VCaP (cell line): Measurements from ENCODE around the gene NAA16.

Source experiments
- H3K27ac ChIP-seq: fragments of 450-650 bp; 2 replicates; pipeline ENCODE4 v1.5.1; 2017
- TF ChIP-seq, protein P1 (sequence below): fragments of 450-650 bp; conservative IDR thresholded peaks from 2 replicates; pipeline ENCODE4 v1.5.1; 2017; ENCODE audit warnings: mild to moderate bottlenecking, moderate library complexity

The NAA16 gene

DNA sequence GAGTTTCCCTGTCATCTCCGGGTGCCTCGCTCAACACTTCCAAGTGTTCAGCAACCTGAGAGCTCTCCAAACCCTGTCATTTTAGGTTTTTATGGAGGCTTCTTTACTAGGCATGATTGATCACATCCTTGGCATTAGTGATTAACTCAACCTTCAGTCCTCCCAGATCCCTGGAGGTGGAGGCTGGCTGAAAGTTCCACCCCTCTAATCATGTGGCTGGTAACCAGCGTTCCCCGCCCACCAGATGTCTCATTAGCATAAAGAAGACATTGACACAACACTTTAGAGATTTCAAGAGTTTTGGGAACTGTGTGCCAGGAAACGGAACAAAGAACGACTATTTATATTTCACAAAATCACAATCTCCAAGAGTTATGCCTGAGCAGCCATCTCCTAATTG is 75.1 kb downstream of the NAA16 start:
- no peak overlapping the region for H3K27ac ChIP-seq
- TF ChIP-seq, protein P1, sequence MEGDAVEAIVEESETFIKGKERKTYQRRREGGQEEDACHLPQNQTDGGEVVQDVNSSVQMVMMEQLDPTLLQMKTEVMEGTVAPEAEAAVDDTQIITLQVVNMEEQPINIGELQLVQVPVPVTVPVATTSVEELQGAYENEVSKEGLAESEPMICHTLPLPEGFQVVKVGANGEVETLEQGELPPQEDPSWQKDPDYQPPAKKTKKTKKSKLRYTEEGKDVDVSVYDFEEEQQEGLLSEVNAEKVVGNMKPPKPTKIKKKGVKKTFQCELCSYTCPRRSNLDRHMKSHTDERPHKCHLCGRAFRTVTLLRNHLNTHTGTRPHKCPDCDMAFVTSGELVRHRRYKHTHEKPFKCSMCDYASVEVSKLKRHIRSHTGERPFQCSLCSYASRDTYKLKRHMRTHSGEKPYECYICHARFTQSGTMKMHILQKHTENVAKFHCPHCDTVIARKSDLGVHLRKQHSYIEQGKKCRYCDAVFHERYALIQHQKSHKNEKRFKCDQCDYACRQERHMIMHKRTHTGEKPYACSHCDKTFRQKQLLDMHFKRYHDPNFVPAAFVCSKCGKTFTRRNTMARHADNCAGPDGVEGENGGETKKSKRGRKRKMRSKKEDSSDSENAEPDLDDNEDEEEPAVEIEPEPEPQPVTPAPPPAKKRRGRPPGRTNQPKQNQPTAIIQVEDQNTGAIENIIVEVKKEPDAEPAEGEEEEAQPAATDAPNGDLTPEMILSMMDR = no peak

DNA sequence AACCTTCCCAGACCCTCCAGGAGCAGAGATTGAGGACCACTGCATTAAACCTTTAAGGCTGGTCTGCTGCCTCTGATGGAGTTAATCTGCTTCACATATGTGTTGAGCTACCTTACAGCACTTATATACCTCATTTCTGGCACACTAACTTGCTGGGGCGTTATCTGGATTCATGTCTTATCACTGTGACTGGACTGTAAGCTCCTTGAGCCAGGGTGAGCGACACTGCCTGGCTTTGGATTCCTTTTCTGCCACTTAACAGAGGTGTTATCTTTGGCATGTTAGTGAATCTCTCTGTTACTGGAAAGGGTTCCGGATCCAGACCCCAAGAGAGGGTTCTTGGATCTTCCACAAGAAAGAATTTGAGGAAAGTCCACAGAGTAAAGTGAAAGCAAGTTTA is 76.5 kb downstream of the NAA16 start:
- H3K27ac ChIP-seq = no peak overlapping the region
- TF ChIP-seq, protein P1 = no peak

DNA sequence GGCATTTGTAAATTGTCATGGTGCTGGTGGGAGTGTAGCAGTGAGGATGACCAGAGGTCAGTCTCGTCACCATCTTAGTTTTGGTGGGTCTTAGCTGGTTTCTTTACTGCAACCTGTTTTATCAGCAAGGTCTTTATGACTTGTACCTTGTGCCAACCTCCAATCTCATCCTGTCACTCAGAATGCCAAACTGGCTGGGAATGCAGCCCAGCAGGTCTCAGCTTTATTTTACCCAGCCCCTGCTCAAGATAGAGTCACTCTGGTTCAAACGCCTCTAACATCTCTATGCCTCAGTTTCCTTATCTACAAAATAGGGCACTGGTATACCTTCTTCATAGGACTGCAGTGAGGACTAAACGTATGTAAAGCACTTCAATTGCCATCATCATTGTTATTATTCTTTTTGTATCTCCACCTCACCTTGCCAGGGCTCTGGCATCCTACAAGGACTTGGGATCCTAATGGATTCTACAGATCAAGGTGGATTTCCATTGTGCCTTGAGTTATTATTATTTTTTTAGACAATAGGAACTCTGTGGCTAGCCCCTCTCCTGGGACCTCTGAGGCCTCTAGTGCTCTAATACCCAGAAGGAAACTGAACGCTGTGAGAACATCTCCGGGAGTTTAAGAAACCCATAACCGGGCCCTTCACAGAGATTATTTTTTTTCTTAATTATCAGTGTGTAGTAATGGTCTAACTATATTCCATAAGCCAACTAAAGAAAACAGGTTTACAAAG is 77.2 kb downstream of the NAA16 start:
- TF ChIP-seq, protein P1 = no peak
- no peak overlapping the region for H3K27ac ChIP-seq

DNA sequence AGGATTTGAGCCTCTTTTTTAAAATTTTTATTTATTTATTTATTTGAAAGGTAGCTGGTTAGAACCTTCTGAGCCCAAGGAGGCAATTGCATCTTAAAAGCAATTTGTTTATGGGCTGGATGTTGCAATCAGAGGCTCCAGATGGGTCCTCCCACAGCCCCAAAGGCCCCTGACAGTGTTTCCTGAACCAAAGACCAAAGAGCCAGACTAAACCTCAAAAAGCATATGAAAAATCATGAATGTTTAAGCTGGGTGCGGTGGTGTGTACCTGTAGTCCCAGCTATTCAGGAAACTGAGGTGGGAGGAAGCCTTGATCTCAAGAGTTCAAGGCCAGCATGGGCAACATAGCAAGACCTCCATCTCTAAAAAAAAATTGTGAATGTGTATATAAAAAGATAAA is 78.5 kb downstream of the NAA16 start:
- TF ChIP-seq, protein P1 = no peak

DNA sequence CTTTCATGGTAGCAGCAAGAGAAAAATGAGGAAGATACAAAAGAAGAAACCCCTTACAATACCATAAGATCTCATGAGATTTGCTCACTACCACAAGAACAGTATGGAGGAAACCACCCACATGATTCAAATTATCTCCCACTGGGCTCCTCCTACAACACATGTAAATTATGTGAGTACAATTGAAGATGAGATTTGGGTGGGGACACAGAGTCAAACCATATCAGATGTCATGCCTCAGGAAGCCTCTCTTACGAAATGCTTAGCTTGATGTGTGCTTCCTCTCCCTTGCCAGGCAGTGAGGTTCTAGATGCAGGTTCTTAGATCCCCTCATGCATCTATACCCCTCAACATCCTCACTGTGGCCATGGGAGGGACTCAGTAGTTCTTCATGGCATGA is 83.1 kb downstream of the NAA16 start:
- H3K27ac ChIP-seq = no peak overlapping the region
- TF ChIP-seq, protein P1 = no peak

More for the DNA sequence above, 78.5 kb downstream of the NAA16 start:
- no peak overlapping the region for H3K27ac ChIP-seq

DNA sequence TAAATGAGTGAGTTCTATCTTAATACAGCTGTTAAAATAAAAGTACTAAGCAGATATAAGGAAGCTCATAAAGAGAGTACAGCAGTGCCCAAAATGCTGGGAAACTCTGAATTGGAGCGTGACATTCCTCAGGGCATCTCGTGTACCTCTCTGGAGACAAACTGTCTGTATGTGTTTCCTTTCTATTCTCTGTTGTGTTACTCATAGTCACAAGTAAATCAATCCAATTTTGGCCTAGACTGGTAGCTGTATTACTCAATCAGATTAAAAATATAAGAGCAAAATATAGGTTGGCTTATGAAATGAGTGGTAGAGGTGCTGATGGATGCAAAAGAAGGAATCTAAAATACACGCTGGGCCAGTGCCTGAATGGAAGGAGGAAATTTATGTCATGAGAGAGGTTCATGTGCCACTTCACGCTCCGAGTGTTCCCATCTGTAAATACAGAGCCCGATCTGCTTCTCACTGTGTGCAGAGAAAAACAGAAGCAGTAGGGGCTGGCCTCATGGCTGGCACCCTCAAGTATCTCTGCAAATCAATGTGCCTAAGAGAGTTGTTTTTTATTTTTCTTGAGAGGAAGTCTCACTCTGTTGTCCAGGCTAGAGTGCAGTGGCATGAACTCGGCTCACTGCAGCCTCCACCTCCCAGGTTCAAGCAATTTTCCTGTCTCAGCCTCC is 87.6 kb downstream of the NAA16 start:
- H3K27ac ChIP-seq = no peak overlapping the region
- TF ChIP-seq, protein P1 = no peak

DNA sequence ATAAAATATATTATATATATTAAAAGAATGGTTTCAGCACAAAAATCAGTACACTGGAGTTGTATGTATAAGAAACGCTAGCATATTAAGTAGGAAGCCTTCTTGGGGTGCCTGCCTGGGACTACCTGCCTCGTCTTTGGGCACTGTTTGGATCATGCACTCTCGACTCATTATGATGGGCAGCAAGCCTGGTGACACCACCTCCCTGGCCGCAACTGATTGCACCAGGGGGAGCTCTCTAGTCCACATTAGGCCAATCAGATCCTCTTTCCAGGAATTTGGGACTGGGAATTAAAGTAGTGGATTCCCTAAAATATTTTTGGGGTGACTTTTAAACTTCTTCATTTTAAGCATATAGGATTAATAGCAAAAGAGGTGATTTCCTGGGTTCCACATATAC is 90.3 kb downstream of the NAA16 start:
- TF ChIP-seq, protein P1 = no peak
- no peak overlapping the region for H3K27ac ChIP-seq
